ENCODE results near the gene MPHOSPH9.
A peak's percentile ranks its signal among the peaks of the same experiment; 100 is the strongest.

MPHOSPH9 gene

DNA sequence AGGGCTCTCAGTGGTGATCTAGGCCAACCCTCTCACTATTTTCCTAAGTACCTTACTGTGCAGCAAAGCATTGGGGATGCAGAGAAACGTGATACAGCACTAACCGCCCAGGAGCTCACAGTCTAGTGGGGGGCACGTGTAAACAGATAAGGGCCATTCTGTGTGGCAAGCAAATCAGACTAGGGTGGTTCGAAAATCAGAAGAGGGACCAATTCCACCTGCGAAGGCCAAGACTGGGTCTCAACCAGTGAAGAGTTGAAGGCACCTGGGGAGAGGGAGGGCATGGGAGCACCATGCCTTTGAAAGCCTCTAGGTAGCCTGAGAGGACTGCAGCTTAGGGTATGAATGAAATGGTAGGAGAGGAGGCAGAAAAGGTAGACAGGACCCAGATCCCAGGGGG, 84.3 kb downstream of the MPHOSPH9 start:
- FAIRE-seq = no peak

DNA sequence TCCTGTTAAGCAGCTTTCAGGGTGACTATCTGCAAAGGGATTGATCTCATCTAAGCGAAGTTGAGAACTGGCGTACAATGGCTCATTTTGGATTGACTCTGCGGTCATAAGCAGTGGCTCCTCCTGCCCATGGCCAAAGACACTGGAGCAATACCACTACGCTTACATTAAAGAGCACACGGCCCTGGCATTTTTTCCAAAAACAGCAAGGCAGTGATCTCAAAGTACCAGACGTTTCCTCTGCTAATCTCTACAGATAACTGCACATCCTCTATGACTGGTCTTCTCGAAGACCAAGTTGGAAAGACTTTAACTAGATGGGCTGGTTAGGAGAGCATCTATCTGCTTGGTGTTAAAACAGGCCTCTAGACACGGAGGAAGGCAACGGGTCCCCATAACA, 84.7 kb downstream of the MPHOSPH9 start:
- no peak for FAIRE-seq

DNA sequence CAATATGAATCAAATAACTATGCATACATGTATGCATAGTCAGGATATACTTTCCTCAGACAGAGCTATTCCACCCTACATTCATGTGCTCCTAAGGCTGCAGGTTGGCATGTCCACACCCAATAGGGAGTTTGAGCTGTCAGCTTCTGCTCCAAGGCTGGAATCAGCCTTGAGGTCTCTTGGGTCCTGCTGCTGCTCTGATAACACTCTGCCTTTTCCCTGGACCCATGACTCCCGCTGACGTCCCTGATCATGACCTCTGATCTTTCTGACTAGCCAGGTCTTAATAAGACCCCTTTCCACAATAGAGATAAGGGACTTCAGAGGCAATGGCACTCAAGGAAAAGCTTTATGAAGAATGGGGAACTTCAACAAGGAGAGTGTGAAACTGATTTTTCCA, 87.7 kb downstream of the MPHOSPH9 start:
- FAIRE-seq = no peak

DNA sequence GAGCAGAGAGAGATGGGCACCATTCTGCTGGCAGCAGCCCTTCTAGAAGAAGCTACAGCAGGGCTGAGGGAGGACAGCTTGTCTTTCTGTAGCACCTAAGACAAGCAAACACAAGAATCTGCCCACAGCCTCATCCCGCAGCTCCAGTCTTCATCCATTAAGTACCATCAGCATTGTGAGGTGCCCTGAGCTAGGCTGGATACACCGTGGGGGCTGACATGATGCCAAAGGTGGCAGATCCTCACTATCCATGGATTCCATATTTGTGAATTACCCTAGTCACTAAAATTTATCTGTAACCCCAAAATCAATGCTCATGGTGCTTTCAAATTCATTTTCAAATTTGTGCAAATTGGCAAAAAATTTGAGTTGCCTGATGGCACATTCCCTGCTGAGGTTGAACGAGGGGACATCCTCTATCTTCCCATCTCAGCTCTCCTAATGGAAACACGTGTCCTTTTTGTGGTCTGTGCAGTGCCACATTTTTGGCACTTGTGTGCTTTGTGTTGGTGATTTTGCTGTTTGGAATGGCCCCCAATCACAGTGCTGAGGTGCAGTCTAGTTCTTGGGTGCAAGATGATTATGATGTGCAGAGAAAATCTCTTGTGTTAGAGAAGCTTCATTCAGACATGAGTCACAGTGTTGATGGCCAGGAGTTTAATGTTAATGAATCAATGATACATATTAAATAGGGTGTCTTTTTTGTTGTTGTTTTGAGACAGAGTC, 89.0 kb downstream of the MPHOSPH9 start:
- no peak for FAIRE-seq

DNA sequence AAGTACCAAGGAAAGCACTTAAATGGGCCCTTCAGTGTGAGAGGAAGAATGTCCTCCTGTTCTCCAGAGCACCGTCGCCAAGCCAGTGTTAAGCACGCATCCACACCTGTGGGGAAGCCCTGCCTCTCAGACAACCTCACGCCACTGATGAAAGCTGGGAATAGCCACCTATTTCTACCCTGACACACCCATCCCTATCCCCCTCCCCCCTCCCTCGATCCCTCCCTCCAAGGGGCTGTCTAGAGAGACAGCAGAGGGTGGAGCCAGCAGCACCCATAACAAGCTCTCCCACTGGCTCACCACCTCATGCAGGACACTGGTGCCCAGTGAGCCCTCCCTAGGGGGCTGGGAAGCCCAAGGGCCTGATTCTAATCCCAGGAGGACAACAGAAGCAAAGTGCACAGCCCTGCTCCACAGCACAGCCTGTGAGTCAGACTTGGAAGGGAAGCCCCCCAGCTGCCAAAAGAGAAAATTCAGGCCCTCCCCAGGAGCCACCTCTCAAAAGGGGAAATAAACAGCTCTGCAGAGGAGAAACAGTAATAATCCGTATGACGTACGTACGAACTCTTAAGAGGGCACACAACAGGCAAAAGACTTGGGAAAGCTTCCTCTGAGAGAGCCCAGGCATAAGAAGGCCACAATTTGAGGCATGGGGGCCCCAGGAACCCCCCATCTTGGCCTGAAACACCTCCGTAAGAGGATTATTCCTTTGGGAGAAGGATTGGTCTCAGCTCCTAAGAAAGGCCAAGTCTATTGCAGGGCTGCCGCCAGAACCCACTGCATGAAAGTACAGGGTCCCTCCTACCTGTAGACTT, 89.8 kb downstream of the MPHOSPH9 start:
- FAIRE-seq = no peak

DNA sequence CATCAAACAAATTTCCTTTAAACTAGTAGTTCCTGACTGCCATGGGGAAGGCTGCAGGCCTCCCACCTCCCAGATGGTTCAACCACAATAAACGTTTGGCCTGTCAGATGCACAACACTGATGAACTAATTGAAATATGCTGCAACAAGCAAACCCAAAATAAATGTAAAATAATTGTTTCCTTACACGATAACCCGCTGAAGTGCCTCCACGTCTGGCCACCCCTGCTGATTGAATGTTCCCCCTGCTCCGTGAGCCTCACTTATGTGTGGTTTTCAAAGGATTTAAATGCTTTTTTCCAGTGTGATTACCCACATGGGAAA, 90.5 kb downstream of the MPHOSPH9 start:
- no peak for FAIRE-seq

DNA sequence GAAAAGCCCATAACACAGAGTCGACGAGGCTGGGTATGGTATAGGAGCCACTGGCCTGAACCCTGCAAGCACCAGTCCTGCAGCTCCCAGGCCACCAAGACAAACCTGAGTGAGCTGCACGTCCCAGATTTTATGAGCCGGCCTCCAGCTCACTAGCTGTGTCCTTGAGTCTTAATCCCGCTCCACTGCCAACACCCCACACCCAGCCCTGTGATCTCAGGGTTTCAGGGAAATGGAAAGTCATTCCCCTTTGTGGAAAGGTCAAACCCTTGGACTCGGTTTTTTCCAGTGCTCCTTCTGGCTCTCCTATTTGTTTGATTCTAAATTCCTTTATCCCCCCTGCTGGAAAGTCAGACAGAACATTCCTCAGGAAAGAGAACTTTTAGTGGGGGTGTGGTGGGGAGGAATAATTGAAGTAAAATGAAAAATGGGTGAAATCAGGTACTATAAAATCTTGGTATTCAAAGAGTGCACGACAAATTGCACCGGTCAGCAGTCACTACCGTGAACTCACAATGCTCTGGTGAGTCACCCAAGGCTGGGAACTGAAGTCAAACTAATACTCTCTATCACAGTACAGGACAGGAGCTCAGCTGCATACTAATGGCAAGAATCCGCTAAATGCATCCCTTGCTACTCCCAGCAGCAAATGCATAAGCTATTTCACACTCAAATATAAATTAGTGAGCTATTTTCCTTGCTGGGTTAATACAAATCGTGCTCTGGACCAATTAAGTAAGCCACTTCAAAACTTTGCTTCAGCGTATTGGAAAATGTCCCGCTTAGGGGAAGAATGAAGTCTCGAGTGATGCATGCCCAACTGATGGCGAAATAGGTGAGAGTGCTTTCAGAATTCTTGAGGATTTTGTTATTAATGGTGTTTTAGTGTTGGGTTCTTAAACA, 91.1 kb downstream of the MPHOSPH9 start:
- no peak for FAIRE-seq

DNA sequence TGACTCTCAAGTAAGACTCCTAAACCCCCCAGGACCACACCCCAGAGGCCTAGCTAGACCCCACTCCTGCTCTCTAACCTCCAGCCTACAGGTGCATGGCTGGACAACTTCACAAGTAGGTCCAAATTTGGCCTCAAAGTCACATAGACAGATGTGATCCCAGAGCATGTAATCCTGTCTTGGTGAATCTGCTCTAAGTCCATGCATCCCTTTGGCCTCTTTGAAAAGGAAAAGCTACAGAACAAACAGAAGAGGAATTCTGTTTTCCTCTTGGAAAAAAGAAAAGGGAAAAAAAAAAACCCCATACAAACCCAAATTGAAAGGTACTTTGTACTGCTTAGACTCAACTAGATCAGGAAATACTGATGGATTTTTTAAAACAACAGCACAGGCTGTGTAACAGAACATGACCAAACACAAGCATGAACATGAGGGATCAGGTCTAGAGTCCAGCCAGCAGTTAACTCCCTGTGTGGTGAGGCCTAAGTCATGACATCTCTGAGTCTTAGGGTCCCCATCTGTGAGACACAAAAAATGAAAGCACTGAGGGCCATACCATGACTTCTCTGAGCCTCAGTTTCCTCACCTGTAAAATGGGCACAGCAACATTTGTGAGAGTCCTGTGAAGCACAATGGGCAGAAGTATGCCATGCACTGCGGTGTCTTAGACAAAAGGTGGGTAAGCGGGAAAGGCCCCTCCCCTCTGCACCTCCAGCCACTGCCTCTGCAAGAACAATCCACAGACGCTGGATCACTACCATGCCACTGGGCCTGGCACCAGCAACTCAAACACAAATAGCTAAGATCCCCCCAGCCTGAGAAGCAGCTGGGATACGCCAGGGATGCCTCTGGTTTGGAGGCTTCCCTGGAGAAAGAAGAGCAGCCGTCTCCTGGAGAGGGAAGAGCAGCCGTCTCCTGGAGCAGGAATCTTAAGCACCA, 92.0 kb downstream of the MPHOSPH9 start:
- no peak for FAIRE-seq

DNA sequence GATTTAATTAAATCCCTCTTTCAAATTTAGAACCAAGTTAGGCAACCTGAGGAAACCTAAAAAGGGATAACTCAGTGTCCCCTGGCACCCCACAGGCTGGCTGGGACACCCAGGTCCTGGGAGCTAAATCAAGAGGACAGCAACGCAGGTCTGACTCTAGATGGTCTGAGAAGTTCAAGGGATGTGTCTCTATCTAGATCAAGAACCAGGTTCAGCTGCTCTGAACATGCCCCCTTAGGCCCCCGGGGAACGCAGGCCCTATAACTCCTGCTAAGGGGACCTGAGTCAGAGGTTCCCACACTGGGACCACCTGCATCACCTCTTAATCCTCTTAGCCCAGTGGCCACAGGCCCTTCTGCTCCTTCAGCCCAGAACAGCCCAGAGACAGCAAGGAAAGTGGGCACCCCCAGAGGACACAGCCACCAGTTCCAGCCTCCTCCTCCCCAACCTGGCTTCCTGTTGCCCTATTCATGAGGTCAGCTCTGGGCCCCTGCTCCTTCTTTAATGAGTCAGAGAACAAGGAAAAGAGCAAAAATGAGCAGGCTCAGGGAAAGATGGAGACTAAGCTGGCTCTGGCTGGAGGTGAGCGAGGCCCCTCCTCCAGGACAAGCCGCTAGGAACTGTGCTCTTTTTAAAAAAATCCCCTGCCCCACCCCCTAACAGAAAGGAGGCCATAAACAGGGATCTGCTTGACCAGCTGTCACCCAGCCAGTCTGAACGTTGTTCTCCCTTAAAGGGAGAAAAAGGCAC, 92.8 kb downstream of the MPHOSPH9 start:
- no peak for FAIRE-seq

DNA sequence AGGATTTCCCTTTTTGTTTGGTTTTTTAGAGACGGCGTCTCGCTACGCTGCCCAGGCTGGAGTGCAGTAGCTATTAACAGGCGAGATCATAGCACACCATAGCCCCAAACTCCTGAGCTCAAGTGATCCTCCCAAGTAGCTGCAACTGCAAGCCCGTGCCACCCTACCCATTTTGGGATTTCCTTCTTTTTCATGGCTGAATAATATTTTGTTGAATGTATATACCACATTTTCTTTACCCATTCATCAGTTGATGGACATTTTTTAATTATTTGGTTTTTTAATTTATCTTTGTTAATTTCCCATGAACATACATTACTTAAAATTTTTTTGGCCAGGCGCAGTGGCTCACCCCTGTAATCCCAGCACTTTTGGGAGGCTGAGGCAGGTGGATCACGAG, 97.3 kb downstream of the MPHOSPH9 start:
- no peak for FAIRE-seq

DNA sequence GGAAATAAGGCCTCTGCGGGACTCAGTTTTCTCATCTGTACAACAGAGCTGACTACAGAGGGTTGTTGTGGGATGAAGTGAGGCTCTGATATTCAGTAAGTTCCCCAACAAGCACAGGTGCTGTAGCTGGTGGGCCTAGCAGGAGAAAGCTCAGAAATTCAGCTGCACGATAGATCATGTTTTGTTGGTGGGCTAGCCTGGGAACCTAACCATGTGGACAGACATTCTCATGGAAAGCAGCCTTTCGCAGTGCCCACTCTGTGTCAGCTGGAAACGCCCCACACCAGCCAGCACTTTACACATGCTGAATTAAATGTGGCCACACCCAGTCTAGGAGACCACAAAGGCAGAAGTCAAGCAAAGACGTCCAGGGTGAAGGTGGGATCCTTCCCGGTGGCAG, 98.1 kb downstream of the MPHOSPH9 start:
- no peak for FAIRE-seq

DNA sequence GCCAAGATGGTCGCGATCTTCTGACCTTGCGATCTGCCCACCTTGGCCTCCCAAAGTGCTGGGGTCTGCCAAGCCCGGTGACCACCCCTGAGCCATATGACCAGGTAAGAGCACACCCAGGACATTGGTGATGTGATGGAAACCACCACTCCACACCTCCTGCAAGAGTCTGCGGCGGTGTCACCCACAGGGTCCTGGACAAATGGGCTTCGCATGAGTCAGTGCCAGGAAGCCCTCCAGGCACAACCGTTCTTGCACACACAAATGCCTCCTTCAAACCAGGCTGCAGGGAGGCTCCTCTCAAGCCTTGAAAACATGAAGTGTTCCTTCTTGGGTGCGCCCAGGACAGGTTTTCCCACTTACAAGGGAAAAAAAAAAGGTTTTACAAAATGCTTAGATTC, 98.7 kb downstream of the MPHOSPH9 start:
- no peak for FAIRE-seq

DNA sequence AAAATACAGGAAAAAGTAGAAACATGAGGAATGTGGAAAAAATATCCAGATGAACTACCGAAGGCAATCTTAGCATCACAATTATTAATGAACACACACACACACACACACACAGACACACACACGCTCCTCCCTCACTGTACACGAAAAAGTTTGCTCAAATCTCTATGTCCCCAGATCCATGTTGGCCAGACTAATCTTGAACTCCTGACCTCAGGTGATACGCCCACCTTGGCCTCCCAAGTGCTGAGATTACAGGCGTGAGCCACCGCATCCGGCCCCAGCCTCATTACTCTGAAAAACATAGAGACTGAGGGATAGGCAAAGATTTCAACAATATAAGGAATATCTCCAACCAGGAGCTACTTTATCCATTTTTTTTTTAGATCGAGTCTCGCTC, 99.2 kb downstream of the MPHOSPH9 start:
- no peak for FAIRE-seq

DNA sequence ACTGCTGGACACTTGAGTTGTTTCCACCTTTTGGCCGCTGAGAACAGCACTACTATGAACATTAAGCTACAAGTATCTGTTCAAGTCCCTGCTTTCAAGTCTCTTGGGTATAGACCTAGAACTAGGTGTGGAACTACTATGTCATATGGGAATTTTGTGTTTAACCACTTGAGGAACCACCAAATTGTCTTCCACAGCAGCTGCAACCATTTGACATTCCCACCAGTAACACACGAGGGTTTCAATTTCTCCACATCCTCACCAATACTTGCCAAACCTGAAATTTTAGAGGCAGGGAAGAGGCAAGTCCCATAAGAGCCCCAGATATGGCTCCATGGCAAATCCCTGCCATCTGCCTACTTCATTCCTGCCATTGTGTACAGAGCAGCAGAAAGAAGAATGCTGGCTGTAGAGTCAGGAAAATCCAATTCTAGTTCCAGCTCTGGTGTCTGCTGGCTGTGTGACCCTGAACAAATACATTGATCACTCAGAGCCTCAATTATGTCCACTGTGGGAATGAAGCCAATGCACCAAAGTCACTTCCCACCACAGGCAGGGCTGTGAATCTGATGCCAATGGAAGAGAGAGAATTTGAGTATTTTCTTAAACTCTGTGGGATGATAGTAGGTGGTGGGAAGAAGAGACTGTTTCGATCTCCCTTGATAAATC, 99.9 kb downstream of the MPHOSPH9 start:
- no peak for FAIRE-seq

DNA sequence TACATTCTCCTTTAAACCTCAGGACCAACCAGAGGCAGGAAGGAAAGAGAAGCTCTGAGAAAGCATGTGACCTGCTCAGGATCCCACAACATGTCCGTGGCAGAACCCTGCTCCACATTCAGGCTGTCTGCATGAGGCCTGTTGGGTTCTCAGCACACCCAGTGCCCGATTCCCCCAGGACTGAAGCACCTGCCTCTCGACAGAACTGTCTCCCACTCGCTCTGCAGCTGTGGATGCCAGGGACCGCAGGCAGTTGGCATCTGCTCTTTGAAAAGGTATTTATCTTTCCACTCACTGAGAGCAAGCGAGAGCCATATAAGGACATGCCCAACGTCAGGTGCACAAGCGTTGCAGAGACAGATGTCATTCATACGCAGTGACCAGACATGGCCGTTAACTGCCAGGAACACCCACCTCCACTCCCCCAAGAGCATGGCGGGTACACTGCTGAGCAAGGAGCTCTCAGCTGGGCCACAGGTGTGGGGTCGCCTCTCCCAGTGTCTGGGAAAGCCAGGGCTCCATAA, 101.0 kb downstream of the MPHOSPH9 start:
- no peak for FAIRE-seq

DNA sequence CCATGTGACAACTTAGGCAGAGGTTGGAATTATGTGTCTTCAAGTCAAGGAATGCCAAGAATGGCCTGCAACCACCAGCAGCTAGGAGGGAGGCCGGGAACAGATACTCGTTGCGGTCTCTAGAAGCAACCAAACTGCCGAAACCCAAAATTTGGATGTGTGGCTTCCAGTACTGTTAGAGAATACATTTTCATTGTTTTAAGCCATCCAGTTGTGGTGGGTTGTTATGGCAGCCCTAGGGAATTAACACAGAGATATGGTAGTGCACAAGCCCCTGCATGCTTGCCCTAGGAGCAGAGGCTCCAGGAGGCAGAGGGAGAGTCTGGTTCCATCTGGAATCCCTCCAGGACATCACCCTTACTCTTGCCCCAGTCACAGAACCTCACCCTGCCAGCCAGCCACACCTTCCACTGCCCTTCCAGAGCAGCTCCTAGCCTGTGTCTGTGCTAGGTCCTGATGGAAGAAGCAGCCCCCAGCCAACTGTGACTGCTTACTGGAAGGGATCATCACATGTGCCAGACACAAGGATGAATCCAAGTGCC, 101.6 kb downstream of the MPHOSPH9 start:
- no peak for FAIRE-seq

DNA sequence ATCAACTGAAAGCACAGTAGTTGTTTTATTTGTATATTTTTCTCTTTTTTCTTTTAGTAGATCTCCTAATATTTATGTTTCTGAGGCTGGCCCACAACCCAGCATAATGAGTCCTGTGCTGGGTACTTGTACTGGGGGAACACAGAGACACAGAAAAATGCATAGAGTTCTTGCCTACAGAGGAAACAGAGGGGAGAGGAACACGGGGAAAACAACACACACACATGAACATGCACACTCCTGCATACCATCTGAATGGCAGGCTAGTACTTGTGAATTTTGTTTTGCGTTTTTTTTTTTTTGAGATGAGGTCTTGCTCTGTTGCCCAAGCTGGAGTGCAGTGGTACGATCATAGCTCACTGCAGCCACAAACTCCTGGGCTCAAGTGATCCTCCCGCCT, 103.3 kb downstream of the MPHOSPH9 start:
- no peak for FAIRE-seq

DNA sequence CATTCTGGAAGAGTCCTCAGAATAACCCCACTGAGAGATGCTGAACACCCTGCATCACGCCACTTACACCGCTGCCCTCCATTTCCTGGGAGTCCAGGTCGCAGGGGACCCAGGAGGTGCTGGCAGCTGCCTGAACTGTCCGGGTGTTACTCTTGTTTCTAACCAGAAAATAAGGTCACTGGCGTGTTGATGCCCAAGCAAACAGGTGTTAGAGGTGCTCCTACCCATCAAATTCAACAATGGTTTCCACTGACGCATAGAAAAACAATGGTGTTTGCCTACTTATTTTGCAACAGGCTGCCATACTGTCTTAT, 105.8 kb downstream of the MPHOSPH9 start:
- FAIRE-seq = no peak

DNA sequence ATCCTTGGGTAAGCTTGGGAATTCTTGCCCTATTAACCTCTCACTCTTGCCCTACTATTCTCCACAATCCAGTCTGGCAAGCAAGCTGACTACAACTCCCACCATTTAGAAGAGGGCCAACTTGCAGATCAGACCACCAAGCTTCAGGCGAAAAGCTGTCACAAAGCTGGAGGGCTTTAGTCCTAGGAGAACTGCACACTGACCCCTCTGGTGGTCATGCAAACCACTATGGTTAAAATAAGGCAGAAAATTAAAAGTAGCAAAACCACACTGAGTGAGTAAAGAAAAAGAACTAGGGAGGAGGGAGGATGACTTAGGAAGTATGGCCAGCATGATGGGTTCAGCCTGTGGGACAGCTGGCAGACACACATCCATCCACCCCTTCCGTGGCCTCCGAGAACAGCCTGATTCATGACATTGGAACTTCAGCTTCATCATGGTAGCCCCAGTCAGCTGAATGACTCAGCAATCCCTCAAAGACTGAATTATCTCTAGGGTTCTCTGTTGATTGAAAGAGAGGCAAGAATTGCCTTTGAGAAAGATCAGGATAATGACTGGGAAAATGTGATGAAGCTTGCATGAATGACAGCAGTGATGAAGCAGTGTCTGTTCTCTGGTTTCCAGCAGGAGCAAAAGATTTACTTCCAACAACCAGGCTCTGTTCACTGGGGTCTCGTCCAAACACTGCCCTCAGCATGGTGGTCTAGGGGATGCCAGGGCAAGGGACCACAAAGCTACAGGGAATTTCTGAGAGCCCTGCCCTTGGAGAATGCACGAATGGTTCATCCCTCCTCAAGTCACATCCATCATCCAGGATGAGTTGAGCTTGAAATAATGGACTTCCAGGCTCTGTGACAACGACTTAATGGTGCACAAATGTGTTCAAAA, 106.4 kb downstream of the MPHOSPH9 start:
- FAIRE-seq = peak; percentile 3

DNA sequence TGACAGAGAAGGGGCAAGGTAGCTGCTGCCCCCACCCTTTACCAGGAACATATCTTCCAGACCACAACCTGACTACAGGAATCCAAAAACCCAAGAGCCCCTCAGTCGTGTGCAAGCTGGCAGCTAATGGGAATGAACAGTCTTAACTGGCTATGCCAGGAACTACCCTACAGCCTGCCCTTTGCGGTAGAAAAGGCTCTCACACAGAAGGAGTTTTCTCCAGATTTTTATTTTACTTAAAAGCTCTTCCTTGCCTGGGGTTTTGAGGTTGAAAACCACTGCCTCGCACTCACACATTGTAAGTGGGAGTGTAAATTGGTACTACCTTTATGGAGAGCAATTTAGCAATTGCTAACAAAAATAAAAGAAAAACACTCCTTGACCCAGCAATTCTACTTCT, 110.3 kb downstream of the MPHOSPH9 start:
- no peak for FAIRE-seq
